GM12872 (cell line): ENCODE results near the gene PCNP.

Experiments
- CTCF ChIP-seq: IDR thresholded peaks from 3 replicates; pipeline ENCODE4 v1.5.1; 2011; ENCODE audit warnings: low read depth, mild to moderate bottlenecking, low read length, moderate library complexity; ENCODE audit not compliant: insufficient read depth

The PCNP gene

GRCh38 chr3:101549473-101549872 is 24.5 kb upstream of the PCNP start:
- TF ChIP-seq CTCF: no peak

- no peak for TF ChIP-seq CTCF
These were observed 17.9 kb upstream of the PCNP start for GRCh38 chr3:101556064-101556463.

- TF ChIP-seq CTCF: no peak
These were observed 12.2 kb upstream of the PCNP start, which contains the start of gene TRMT10C for GRCh38 chr3:101561630-101562328. TSS of gene TRMT10C (plus strand) at chr3:101561868. CDS start at chr3:101564782, 2,914 bp downstream.

GRCh38 chr3:101567528-101568317 is 6.3 kb upstream of the PCNP start:
- no peak for TF ChIP-seq CTCF

GRCh38 chr3:101571028-101571895 is 2.7 kb upstream of the PCNP start:
- TF ChIP-seq CTCF: no peak

- no peak for TF ChIP-seq CTCF
These were observed 570 bp downstream of the PCNP start for GRCh38 chr3:101574388-101575112.
